Transverse colon (tissue), 4 donors: ENCODE measurements around the gene TMEM129. TPM values are rescaled to one million over a fixed set of nuclear protein-coding genes. Genes with fewer than 3 reads are reported as not detected.

Experiments
- DNase-seq: peaks from one replicate; pipeline ENCODE4 v3.0.0-alpha.2; 2019
- H3K27ac ChIP-seq, 4 donors: fragments of 200-600 bp; sonication (generic); 2 replicates each; pipeline ENCODE4 v1.5.1; 2016 to 2018; ENCODE audit warnings: inconsistent platforms in 4 of 4
- H3K27me3 ChIP-seq: fragments of 200-600 bp; sonication (generic); 2 replicates; pipeline ENCODE4 v1.5.1; 2017; ENCODE audit warnings: inconsistent platforms
- H3K36me3 ChIP-seq, 4 donors: fragments of 200-600 bp; sonication (generic); 2 replicates each; pipeline ENCODE4 v1.5.1; 2017 to 2019; ENCODE audit warnings: inconsistent platforms in 4 of 4
- H3K4me1 ChIP-seq, 4 donors: fragments of 200-600 bp; sonication (generic); 2 replicates each; pipeline ENCODE4 v1.5.1; 2017 to 2020; ENCODE audit warnings: inconsistent platforms in 4 of 4
- H3K4me3 ChIP-seq, 4 donors: fragments of 200-600 bp; sonication (generic); 1 replicate in 1 of 4; 2 replicates in 3 of 4; pipeline versions ENCODE4 v1.5.1 to v1.6.1; 2017 to 2019; ENCODE audit warnings: inconsistent platforms in 4 of 4
- H3K9me3 ChIP-seq, 2 donors: fragments of 200-600 bp; sonication (generic); 2 replicates each; pipeline ENCODE4 v1.5.1; 2017 to 2019; ENCODE audit warnings: inconsistent platforms in 2 of 2
- EP300 ChIP-seq: sonication (generic); formaldehyde crosslinking; IDR thresholded peaks from one replicate; pipeline ENCODE4 v1.6.1; 2017; ENCODE audit warnings: antibody characterized with exemption, low read depth
- POLR2A ChIP-seq: fragments of 450-650 bp; IDR thresholded peaks from one replicate; pipeline ENCODE4 v1.6.1; 2016; ENCODE audit warnings: antibody characterized with exemption, mild to moderate bottlenecking, moderate library complexity
- POLR2AphosphoS5 ChIP-seq, 3 donors: sonication (generic); formaldehyde crosslinking; IDR thresholded peaks; one replicate each; pipeline ENCODE4 v1.6.1; 2016; ENCODE audit warnings: antibody characterized with exemption in 3 of 3
- WGBS, 2 donors: methylation state at CpG; one replicate each; pipeline ENCODE4 v1.1.5; 2018; ENCODE audit warnings: low coverage in 1 of 2; 5-methylcytosine and 5-hydroxymethylcytosine counted together
- in situ Hi-C, 4 donors: fragments of 200-750 bp; cut with MboI; loops; one replicate each; pipeline versions ENCODE4 v1.15.0 to v1.15.1; 2017; ENCODE audit warnings: low sequenced_read_pairs in 3 of 4, low pct_ligation_motif_present in 1 of 4, low pct_unique_long_range_greater_than_20kb in 1 of 4
- intact Hi-C: fragments of 100-400 bp; cut with DNase I; formaldehyde crosslinking; loops from one replicate; pipeline ENCODE4 v1.15.1; 2023; ENCODE audit warnings: low total_unique reads
- total RNA-seq, 4 donors: library from RNA; depleted of rRNA; stranded (reverse); fragments of >200 nt; gene quantifications; one replicate each; pipeline ENCODE4 v1.1.0, GENCODE V29; 2016
- TF ChIP-seq, protein P1 (sequence below), 5 experiments: fragments of 200-600 bp in 3 of 5; fragments of 450-650 bp in 2 of 5; sonication (generic) in 3 of 5; IDR thresholded peaks; 1 replicate in 2 of 5; 2 replicates in 3 of 5; pipeline ENCODE4 v1.5.1; 2016 to 2017; ENCODE audit warnings: antibody characterized with exemption in 5 of 5, inconsistent platforms in 3 of 5, mild to moderate bottlenecking in 2 of 5, moderate library complexity in 1 of 5

The TMEM129 gene
- total RNA-seq, 4 donors from 2014 or later = 66.1 to 116 (median 86.6) TPM

DNA sequence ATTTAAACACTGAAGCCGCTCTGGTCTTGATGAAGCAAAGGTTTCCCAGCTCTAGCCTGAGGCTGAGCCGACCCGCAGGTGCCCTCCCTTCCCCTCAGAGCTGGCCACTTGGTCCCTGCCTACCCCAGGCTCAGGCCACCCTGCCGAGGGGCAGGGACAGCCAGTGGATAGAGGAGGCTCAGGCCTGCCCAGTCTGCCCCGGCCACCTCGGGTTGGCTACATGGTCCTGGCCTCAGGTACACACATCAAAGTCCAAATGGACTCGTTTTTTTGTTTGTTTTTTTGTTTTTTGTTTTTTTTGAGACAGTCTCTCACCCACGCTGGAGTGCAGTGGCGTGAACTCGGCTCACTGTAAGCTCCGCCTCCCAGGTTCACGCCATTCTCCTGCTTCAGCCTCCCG, 24.0 kb upstream of the TMEM129 start:
- 83 to 87% methylated on average over 7 to 13 of the region's 13 CpGs for WGBS, 2 donors
- no peak overlapping the region for H3K4me3 ChIP-seq
- intact Hi-C loops (loop anchor here (5.0 kb wide), 2 partner anchors 67 to 152 kb away; no protein-coding TSS in a partner anchor), in situ Hi-C loops (loop anchor here in 1 of 4 donors (10.0 kb wide), 2 partner anchors 70 to 160 kb away; no protein-coding TSS in a partner anchor)
- no peaks in the 10 kb centered on the region for H3K9me3 ChIP-seq
- H3K27ac ChIP-seq = no peak overlapping the region
- peaks cover 0 to 5% (median 2%) of the 10 kb centered on the region in 4 donors for H3K4me1 ChIP-seq
- peaks cover 0 to 4% (median 0%) of the 10 kb centered on the region in 4 donors for H3K36me3 ChIP-seq
- H3K27me3 ChIP-seq = peaks cover 5% of the 10 kb centered on the region
- no peak for DNase-seq
- TF ChIP-seq, protein P1, sequence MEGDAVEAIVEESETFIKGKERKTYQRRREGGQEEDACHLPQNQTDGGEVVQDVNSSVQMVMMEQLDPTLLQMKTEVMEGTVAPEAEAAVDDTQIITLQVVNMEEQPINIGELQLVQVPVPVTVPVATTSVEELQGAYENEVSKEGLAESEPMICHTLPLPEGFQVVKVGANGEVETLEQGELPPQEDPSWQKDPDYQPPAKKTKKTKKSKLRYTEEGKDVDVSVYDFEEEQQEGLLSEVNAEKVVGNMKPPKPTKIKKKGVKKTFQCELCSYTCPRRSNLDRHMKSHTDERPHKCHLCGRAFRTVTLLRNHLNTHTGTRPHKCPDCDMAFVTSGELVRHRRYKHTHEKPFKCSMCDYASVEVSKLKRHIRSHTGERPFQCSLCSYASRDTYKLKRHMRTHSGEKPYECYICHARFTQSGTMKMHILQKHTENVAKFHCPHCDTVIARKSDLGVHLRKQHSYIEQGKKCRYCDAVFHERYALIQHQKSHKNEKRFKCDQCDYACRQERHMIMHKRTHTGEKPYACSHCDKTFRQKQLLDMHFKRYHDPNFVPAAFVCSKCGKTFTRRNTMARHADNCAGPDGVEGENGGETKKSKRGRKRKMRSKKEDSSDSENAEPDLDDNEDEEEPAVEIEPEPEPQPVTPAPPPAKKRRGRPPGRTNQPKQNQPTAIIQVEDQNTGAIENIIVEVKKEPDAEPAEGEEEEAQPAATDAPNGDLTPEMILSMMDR (IDR thresholded peaks at IDR 0.05) = no peak
- no peak for TF ChIP-seq EP300
- TF ChIP-seq POLR2AphosphoS5 (IDR thresholded peaks at IDR 0.05) = no peak
- TF ChIP-seq POLR2A = no peak

DNA sequence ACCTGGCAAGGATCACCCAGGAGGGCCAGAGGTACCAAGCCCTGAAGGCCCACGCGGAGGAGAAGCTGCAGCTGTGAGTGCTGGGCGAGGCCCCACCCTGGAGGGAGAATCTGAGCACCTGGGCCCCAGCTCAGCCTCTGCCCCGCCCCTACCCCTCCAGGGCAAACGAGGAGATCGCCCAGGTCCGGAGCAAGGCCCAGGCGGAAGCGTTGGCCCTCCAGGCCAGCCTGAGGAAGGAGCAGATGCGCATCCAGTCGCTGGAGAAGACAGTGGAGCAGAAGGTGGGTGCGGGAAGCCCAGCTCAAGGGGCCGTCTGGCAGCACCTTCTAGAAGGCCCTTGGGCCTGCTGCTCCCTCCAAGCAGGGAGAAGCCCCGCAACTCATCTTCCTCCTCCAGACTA, 23.4 kb upstream of the TMEM129 start:
- intact Hi-C loops = no loop called here
- no peak overlapping the region for H3K4me3 ChIP-seq
- no peak for DNase-seq
- H3K27me3 ChIP-seq = peaks cover 5% of the 10 kb centered on the region
- TF ChIP-seq, protein P1 (IDR thresholded peaks at IDR 0.05) = no peak
- no peak for TF ChIP-seq POLR2A
- TF ChIP-seq POLR2AphosphoS5 (IDR thresholded peaks at IDR 0.05) = no peak
- no peak for TF ChIP-seq EP300
- H3K4me1 ChIP-seq = peaks cover 0 to 5% (median 2%) of the 10 kb centered on the region in 4 donors
- no peak overlapping the region for H3K27ac ChIP-seq
- H3K36me3 ChIP-seq = peaks cover 0 to 4% (median 0%) of the 10 kb centered on the region in 4 donors
- in situ Hi-C loops = loop anchor here in 1 of 4 donors (10.0 kb wide), 2 partner anchors 70 to 160 kb away; no protein-coding TSS in a partner anchor
- WGBS, 2 donors = 84% methylated on average over 14 of the region's 14 CpGs; no CpG with 5 or more reads in 1 of the 2 donors
- H3K9me3 ChIP-seq = no peaks in the 10 kb centered on the region

DNA sequence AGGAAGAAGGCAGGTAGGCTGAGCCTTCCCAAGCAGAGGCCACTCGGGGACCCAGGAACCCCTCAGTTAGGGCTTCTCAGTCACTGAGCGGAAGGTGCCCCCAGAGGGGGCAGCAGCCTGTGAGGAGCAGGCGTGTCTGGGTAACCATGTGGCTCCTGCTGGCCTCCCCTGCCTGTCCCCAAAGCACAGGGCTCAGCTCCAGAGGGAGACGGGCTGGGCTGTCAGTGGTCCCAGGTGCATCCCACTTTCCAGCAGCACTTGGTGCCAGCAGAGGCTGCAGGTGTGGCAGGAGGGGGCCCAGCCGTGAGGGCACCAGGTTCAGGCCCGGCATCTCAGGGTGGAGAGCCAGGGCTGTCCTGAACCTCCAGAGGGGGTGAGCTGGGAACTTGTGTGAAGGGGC, 22.9 kb upstream of the TMEM129 start:
- Histone ChIP-seq H3K9me3 (no peaks in the 10 kb centered on the region), H3K36me3 (peaks cover 0 to 4% (median 0%) of the 10 kb centered on the region in 4 donors), H3K4me3 (no peak overlapping the region), H3K27ac (no peak overlapping the region), H3K27me3 (peaks cover 5% of the 10 kb centered on the region), H3K4me1 (peaks cover 0 to 5% (median 2%) of the 10 kb centered on the region in 4 donors)
- in situ Hi-C loops = loop anchor here in 1 of 4 donors (10.0 kb wide), 2 partner anchors 71 to 161 kb away; no protein-coding TSS in a partner anchor
- DNase-seq = no peak
- WGBS, 2 donors = 85 to 100% methylated on average over 1 to 6 of the region's 6 CpGs
- no peak for TF ChIP-seq POLR2A
- TF ChIP-seq POLR2AphosphoS5 (IDR thresholded peaks at IDR 0.05) = no peak
- TF ChIP-seq, protein P1 (IDR thresholded peaks at IDR 0.05) = no peak
- no peak for TF ChIP-seq EP300
- intact Hi-C loops = no loop called here

DNA sequence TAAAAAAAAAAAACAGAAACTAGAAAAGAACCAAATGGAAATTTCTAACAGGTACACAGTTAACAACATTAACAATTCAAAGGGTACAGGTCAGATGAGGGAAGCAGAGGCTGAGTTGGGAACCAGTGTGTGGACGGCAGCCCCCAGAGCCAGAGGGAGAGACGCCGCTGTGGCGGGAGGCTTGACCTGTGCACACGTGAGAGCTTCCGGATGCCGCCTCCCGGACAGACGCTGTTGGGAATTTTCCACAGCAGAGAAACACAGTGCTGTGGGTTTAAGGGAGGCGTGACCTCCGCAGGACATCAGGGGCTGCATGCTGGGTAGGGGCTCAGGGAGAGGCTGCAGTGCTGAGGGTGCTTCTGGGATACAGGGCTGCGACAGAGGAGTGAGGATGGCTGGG, 22.4 kb upstream of the TMEM129 start:
- Histone ChIP-seq H3K27ac (no peak overlapping the region), H3K4me1 (peaks cover 0 to 3% (median 1%) of the 10 kb centered on the region in 4 donors), H3K4me3 (no peak overlapping the region), H3K36me3 (peaks cover 0 to 4% (median under 1%) of the 10 kb centered on the region in 4 donors), H3K27me3 (peaks cover 5% of the 10 kb centered on the region), H3K9me3 (no peaks in the 10 kb centered on the region)
- TF ChIP-seq POLR2AphosphoS5 (IDR thresholded peaks at IDR 0.05) (no peak), POLR2A (no peak), EP300 (no peak)
- TF ChIP-seq, protein P1 (IDR thresholded peaks at IDR 0.05) = no peak
- intact Hi-C loops = no loop called here
- in situ Hi-C loops = loop anchor here in 1 of 4 donors (10.0 kb wide), 2 partner anchors 71 to 161 kb away; no protein-coding TSS in a partner anchor
- WGBS, 2 donors = 96% methylated on average over 12 of the region's 12 CpGs; no CpG with 5 or more reads in 1 of the 2 donors
- DNase-seq = no peak
